HG02981 (cell line): ENCODE results near the gene SLC38A11.

Experiments used
- ATAC-seq: cut with Tn5 transposase; IDR thresholded peaks from one replicate; pipeline ENCODE4 v1.9.1; 2021; ENCODE audit warnings: mild to moderate bottlenecking, moderate library complexity; ENCODE audit not compliant: unreplicated experiment

Gene SLC38A11

DNA sequence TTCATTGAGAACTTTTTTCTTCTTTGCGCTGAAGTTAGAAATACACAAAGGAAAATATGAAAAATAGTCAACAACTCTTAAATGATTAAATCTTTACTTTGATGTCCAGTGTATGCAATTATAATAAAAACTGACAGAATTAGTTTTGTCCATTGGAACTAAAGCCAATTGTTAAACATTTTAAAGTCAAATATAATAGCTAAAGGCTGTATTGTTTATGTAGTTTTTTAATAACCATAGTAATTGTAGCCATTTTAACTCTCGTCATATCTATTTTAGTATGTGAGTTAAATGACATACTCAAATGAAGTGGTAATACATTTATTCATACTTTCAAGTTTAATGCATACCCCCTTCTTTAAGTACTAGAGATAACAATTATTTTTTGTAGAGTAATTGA lies 109.0 kb downstream of the SLC38A11 start:
- ATAC-seq, result no peak
